GM12872 (cell line): ENCODE measurements around the gene GRIA4.

Experiments used
- TF ChIP-seq, protein P1 (sequence below): IDR thresholded peaks from 3 replicates; pipeline ENCODE4 v1.5.1; 2011; ENCODE audit warnings: low read depth, mild to moderate bottlenecking, low read length, moderate library complexity; ENCODE audit not compliant: insufficient read depth

Gene GRIA4

DNA sequence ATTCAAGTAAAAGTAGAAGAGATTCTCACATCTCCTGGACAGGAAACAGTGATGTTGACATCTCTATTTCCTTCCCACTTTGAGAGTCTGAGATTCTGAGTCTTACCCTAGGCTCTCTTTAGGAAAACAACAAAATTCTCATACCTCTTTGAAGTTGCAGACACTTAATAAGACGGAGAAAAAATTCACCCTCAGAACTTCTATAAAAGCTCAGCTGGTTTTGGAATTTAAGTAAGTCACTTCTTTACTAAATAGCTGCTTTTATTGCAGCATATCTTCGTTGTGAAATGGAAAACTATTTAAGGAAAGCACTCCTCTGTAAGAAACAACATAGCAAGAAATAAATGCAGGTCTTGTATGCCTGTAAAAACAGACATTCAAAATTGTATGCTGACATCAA, 333.0 kb downstream of the GRIA4 start:
- TF ChIP-seq, protein P1, sequence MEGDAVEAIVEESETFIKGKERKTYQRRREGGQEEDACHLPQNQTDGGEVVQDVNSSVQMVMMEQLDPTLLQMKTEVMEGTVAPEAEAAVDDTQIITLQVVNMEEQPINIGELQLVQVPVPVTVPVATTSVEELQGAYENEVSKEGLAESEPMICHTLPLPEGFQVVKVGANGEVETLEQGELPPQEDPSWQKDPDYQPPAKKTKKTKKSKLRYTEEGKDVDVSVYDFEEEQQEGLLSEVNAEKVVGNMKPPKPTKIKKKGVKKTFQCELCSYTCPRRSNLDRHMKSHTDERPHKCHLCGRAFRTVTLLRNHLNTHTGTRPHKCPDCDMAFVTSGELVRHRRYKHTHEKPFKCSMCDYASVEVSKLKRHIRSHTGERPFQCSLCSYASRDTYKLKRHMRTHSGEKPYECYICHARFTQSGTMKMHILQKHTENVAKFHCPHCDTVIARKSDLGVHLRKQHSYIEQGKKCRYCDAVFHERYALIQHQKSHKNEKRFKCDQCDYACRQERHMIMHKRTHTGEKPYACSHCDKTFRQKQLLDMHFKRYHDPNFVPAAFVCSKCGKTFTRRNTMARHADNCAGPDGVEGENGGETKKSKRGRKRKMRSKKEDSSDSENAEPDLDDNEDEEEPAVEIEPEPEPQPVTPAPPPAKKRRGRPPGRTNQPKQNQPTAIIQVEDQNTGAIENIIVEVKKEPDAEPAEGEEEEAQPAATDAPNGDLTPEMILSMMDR = no peak

DNA sequence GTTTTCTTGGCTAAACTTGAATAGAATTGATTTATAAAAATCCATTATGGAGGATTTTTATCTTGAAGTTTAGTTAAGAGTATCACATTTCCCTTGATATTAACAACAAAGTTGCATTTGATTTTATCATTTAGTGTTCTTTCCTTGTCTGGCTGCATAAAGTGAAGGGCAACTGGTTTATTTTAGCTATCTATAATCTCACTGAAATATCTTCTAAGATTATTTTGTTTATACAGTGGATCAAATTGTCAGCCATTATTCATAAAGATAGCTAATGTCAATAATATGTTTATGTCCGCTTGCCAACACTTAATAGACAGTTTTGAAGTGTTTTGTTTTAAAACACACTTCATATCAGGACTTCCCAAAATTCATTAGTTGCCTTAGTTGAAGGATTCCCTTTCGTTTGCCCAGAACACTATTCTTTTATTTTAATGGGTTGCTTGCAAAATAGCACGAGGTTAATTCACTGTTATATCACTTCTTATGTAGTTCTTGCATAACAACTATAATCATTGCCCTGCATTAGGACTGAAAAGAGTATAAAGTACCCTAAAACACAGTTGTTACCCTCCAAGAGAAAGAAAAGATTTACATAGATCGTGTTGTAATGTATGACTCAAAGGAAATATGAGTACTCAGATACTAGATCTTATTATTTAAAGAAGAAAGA, 339.2 kb downstream of the GRIA4 start:
- TF ChIP-seq, protein P1 = no peak

DNA sequence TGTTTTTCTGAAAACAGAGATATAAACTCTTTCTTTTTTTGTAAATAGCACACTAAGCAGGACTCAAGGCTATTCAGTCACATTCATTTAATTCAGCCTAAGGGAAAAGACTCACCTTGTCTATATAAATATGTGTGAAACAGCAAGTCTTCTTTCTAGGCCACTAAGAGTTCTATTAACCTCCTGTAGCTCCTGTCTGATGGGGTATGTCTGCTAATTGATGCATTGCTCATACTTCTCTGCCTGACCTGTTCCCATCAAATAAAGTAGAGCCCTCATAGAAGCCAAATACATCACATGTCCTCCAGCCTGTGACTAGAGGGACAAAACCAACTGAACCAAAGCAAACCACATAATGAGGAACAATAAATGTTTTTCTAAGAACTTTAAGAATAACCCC, 344.0 kb downstream of the GRIA4 start:
- TF ChIP-seq, protein P1 = no peak

DNA sequence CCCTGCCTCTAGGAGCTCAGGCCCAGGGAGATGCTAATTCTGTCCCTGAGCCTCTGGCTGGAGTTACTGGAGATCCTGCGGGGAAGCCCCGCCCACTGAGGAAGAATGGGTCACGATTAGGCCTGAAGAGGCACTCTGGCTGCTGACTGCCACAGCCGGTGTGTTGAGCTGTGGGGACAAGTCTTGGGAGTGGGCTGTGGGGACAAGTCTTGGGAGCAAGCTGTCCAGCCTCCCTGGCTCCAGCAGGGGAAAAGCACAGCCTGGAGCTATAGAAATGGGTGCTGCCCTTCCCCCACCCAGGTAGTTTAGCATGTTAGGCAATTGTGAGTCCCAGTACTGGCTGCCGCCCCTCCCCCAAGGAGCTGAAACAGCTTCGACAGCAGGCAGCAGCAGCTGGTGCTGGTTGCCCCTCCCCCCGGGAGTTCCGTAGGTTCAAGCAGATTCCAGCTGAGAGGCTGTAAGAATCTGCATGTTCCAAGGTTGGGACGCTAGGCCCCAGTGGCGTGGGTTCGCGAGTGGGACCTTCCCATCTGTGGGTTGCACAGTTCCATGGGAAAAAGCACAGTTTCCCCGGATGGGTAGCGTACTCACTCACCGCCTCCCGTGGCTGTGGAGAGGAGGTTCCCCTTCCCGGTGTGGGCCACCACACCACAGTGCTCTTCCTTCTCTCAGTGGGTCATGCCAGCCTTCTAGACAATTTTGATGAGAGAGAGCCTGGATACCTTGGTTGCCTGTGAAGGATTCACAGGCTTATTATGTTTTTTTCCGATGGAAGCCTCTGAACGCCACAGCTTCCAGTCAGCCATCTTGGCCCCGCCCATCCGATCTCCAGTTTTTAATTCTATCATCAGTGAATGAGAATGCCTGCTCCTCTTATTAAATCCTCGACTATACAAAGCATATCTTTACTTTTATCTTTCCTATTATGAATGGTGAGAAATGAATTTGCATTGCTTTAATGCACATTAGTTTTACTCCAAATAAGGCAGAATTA, 350.7 kb downstream of the GRIA4 start:
- TF ChIP-seq, protein P1 = no peak

DNA sequence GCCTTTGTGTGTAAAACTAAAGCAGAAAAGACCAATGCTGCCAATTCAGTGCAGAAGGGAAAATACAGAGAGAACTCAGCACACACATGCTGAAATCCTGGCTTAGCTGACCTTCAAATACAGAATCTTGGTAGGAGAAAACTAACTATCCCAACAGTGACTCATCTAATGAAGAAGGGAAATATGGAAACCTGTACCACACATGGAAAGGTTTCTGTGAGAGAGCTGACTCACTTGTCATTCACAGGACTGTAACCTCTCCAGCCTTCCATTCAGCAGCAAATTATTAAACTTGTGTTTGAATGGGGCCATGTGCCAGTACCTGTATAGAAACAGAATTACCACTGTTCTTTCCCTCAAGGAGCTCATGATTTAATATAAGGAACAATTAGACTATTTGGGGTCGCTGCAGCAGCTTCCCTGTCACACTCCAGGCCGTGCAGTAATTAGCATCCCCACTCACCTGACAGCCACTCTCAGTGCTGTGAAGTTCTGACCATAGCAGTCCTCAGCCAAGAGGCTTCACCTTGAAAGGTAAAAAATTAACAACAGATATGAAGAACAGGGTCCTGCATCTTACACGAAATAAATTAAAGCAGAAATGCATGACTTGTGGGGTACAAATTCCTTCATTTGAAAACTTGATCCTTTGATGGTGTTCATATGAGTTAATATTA, 358.3 kb downstream of the GRIA4 start:
- TF ChIP-seq, protein P1 = no peak

DNA sequence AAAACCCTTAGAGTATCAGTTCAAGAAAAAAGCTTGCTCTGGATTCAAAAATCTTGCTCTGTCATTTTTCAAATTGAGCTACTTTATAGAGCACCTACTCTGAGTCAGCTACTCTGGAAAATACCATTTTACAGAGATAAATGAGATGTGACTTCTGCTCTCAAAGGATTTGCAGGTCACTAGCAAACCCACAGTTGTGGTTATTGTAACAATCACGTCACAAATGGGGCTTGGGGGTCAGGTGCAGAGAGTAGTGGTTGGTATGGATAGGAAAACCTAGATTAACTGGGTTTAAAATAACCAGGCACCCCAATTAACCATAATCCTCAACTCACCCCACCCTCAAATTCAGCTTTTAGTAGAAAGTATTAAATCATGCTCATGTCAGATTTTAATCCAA, 359.9 kb downstream of the GRIA4 start:
- TF ChIP-seq, protein P1 = no peak

DNA sequence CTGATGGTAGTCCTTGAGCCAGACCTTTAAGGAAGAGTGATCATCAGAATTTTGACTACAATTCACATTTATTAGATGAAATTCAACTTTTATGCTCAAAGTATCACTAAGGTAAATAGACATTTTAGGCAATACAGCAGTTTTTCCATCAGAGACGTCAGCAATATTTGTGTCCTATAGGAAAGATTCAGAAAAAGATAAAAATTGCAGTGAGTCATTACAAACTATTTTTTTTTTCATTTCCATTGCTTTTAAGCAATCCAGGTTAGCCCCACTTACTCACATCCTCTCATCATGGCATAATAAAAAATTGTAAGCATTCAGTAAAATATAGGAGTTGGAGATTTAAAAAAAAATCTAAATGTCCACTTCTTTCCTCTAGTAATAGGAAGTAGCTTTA, 365.3 kb downstream of the GRIA4 start:
- TF ChIP-seq, protein P1 = no peak
